Measurements from ENCODE around the gene LMO7.

The LMO7 gene

DNA sequence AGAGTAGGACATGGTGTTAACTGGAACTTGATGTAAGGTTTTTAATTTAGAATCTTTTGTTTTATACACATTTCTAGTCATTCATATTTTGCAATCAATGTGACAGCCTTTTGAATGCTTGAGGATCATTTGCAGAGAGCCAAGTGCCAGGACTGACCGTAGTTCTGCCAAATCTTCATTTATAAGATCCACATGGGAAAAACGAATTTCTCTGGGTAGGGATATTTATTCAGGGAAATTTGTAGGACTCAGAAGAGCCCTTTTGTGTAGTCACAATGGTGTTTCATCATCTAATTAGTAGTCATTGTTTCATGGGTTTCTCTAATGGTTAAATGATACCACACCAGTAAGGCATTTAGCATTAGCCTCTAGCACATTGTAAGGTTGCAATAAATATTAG, 161.1 kb downstream of the LMO7 start:
- no peak for TF ChIP-seq TCF12 (IDR thresholded peaks at IDR 0.05; ENCODE audit: low read depth)

DNA sequence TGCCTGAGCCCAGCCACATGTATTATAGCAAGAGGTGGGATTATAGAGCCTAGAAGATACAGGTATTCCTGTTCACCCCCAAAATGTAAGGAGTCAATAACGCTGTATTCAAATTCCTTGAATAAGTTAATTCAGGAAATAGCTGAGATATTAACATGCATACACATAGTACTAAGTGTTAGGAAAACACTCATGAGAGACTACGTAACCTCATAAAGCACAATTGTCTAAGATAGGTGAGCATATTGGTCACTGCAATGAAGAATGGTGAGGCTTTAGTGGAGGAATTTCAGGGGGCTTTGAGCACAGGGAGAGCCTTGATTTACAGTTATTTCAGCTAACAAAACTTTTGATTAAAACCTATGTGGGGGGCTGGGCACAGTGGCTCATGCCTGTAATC, 161.6 kb downstream of the LMO7 start:
- TF ChIP-seq ZBTB7A (IDR thresholded peaks at IDR 0.05; ENCODE audit: low read depth) (no peak), NFIC (IDR thresholded peaks at IDR 0.05) (no peak), EGR1 (IDR thresholded peaks at IDR 0.05) (no peak), TAF1 (IDR thresholded peaks at IDR 0.05; ENCODE audit: low read depth) (no peak), RAD21 (IDR thresholded peaks at IDR 0.05; ENCODE audit: low read depth) (no peak), TCF12 (IDR thresholded peaks at IDR 0.05; ENCODE audit: low read depth) (no peak)

DNA sequence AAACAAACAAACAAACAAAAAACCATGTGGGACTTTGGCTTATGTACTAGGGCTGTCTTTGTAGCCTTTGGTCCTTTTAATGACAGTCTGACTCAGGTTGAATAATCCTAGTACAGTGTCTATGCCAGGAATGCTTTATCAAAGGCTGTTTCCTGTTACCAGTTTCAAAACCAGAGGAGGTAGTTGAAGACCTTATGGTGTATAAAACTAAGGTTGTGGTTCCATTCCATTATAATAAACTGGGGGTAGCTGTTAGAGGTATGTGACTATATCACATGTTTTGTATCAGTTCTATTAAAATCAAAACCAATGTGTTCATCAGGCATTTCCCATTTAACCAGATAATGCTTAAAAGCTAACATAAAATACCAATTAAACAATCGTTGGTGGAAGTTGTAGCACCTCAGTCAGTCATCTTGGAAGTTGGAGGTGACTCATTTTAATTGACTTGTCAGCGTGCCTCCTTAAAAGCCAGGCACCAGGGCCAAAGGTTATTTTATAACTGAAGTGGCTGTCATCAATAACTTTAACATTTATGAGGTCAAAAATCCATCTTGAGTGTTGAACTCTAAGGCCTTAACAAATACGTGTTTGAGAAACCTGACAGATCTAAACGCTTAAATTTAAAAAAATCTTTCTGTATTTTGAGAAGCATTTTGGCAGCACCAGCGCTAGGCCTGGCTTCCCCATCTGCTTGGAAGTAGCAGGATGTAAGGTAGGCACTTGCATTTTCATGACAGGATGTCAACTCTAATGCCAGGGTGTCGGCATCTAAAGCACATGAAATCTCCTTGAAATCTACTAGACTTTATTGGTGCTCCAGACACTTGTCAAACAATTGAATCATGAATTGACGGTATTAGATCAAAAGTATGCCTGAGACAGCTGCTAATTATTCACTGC, 162.5 kb downstream of the LMO7 start:
- TF ChIP-seq TEAD4 (IDR thresholded peaks at IDR 0.05) (no peak), CEBPB (IDR thresholded peaks at IDR 0.05) (no peak), EGR1 (IDR thresholded peaks at IDR 0.05) (no peak), YY1 (IDR thresholded peaks at IDR 0.05; ENCODE audit: low read depth) (no peak), TCF12 (IDR thresholded peaks at IDR 0.05; ENCODE audit: low read depth) (no peak), TAF1 (IDR thresholded peaks at IDR 0.05; ENCODE audit: low read depth) (no peak), RAD21 (IDR thresholded peaks at IDR 0.05; ENCODE audit: low read depth) (no peak), EP300 (IDR thresholded peaks at IDR 0.05; ENCODE audit: borderline replicate concordance) (no peak), CREB1 (IDR thresholded peaks at IDR 0.05; ENCODE audit: low read depth) (no peak), NFIC (IDR thresholded peaks at IDR 0.05) (no peak), ZBTB7A (IDR thresholded peaks at IDR 0.05; ENCODE audit: low read depth) (no peak), FOXM1 (IDR thresholded peaks at IDR 0.05; ENCODE audit: borderline replicate concordance, low read depth) (no peak)
- TF ChIP-seq, protein P1, sequence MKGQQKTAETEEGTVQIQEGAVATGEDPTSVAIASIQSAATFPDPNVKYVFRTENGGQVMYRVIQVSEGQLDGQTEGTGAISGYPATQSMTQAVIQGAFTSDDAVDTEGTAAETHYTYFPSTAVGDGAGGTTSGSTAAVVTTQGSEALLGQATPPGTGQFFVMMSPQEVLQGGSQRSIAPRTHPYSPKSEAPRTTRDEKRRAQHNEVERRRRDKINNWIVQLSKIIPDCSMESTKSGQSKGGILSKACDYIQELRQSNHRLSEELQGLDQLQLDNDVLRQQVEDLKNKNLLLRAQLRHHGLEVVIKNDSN (IDR thresholded peaks at IDR 0.05), result no peak
- TF ChIP-seq, protein P2, sequence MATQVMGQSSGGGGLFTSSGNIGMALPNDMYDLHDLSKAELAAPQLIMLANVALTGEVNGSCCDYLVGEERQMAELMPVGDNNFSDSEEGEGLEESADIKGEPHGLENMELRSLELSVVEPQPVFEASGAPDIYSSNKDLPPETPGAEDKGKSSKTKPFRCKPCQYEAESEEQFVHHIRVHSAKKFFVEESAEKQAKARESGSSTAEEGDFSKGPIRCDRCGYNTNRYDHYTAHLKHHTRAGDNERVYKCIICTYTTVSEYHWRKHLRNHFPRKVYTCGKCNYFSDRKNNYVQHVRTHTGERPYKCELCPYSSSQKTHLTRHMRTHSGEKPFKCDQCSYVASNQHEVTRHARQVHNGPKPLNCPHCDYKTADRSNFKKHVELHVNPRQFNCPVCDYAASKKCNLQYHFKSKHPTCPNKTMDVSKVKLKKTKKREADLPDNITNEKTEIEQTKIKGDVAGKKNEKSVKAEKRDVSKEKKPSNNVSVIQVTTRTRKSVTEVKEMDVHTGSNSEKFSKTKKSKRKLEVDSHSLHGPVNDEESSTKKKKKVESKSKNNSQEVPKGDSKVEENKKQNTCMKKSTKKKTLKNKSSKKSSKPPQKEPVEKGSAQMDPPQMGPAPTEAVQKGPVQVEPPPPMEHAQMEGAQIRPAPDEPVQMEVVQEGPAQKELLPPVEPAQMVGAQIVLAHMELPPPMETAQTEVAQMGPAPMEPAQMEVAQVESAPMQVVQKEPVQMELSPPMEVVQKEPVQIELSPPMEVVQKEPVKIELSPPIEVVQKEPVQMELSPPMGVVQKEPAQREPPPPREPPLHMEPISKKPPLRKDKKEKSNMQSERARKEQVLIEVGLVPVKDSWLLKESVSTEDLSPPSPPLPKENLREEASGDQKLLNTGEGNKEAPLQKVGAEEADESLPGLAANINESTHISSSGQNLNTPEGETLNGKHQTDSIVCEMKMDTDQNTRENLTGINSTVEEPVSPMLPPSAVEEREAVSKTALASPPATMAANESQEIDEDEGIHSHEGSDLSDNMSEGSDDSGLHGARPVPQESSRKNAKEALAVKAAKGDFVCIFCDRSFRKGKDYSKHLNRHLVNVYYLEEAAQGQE (IDR thresholded peaks at IDR 0.05; ENCODE audit: low read depth), result no peak
- TF ChIP-seq, protein P3, sequence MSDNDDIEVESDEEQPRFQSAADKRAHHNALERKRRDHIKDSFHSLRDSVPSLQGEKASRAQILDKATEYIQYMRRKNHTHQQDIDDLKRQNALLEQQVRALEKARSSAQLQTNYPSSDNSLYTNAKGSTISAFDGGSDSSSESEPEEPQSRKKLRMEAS (IDR thresholded peaks at IDR 0.05), result no peak

DNA sequence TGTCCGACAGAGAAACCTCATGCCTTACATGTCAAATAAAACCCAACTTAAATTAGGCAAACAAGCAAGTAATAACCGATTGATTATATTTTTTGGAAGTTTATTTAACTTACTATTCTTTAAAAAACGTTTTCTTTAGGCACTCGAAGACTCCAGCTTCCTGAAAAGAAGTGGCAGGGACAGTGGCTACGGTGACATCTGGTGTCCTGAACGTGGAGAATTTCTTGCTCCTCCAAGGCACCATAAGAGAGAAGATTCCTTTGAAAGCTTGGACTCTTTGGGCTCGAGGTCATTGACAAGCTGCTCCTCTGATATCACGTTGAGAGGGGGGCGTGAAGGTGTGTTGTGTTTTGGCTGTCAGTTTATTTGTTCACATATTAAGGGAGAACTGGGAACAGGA, 164.4 kb downstream of the LMO7 start:
- TF ChIP-seq RAD21 (IDR thresholded peaks at IDR 0.05; ENCODE audit: low read depth), result no peak

DNA sequence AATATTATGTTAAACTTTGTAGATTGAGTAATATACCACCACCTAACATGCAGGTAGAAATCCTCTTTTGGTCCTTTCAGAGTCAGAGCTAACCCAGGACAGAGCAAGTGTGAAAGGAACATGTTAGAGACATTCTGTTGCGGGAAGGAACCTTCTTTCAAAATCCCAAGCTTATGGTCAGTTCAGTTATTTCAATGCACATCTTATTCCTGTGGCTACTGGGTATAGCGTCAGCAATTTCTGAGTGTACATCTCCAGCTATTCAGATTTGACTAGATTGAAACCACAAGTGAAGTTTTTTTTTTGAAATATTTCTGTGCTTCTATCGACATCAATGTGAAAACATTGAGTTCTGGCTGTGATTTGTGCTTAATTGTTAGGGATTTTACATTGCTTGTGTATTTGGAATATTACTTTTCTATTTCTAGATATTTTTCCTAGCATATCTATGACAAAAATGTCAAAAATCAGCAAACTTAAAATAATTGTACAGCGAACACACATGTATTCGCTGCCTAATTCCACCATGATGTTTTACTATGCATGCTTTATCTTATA, 165.3 kb downstream of the LMO7 start:
- TF ChIP-seq, protein P2 (IDR thresholded peaks at IDR 0.05; ENCODE audit: low read depth), result no peak
- TF ChIP-seq EGR1 (IDR thresholded peaks at IDR 0.05), result no peak
- no peak for TF ChIP-seq TEAD4 (IDR thresholded peaks at IDR 0.05)
- TF ChIP-seq FOXM1 (IDR thresholded peaks at IDR 0.05; ENCODE audit: borderline replicate concordance, low read depth), result no peak
- TF ChIP-seq, protein P1 (IDR thresholded peaks at IDR 0.05), result no peak
- TF ChIP-seq EP300 (IDR thresholded peaks at IDR 0.05; ENCODE audit: borderline replicate concordance), result no peak
- TF ChIP-seq RAD21 (IDR thresholded peaks at IDR 0.05; ENCODE audit: low read depth), result no peak

DNA sequence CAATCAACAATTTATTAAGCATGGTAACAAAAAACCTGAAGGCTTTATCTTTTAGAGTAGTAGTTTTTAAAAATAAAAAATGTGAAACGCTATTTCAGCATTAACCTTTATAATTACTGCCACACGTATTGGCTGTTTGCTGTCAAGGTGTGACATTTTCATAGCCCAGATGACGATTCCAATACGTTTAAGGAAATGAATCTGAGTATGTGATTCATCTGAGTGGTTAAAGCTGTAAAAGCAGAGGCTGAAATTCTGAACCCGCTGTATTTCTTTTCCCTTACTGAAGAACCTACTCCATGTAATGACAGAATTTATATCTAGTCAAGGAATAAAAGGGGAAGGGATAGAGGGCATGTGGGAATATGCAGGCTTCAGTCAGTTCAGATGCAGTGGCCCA, 166.0 kb downstream of the LMO7 start:
- TF ChIP-seq ZBTB7A (IDR thresholded peaks at IDR 0.05; ENCODE audit: low read depth) (no peak), RAD21 (IDR thresholded peaks at IDR 0.05; ENCODE audit: low read depth) (no peak), TCF12 (IDR thresholded peaks at IDR 0.05; ENCODE audit: low read depth) (no peak), EGR1 (IDR thresholded peaks at IDR 0.05) (no peak), TAF1 (IDR thresholded peaks at IDR 0.05; ENCODE audit: low read depth) (no peak), CEBPB (IDR thresholded peaks at IDR 0.05) (no peak), CREB1 (IDR thresholded peaks at IDR 0.05; ENCODE audit: low read depth) (no peak)
- TF ChIP-seq, protein P3 (IDR thresholded peaks at IDR 0.05), result no peak
